ENCODE data around the gene CGAS. TPM values are rescaled to one million over a fixed set of nuclear protein-coding genes. Genes with fewer than 3 reads are reported as not detected.

Gene CGAS
- 12.7 and 14.8 TPM in 2 replicates for total RNA-seq (2014; rRNA removed; shearing (Covaris generic))
- 8.3 and 8.9 TPM in 2 replicates for polyA plus RNA-seq (2016; fragmentation: Nextera tagmentation; extraction: Ambion mirVana)
- long read RNA-seq, partial matches to known transcripts: 1 of 2 reads
- long read RNA-seq, other reads (novel, unspliced or antisense): 0 of 2 reads

DNA sequence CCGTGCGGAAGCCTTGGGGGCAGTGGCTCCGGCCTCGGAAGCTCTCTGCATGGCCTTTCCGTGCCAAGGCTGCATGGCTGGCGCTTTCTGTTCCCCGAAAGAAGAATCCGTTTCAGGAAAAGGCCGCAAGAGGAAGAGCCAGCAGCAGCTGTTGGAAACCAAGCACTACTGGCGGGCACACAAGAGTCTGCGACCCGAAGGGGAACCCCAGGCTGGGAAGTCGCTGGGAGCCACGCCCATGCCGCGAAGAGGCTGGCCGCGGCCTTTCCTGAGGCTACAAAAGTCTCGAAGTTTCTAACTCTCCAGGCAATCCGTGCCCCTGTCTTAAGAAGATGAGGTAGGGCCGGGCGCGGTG, at the start of gene CGAS:
Gene CGAS, minus strand, starts transcription at position 191 of the 355 bp plus-strand sequence. Its CDS starts 116 bp downstream, at position 75.
- Histone ChIP-seq H3F3A (replicated peaks; ENCODE audit: low read depth) (peaks cover 4% of the 10 kb centered on the region), H3K4me2 (peak within 1 kb of the TSS; percentile 88), H2AFZ (peak within 1 kb of the TSS; percentile 99)

More for the DNA sequence above, at the start of gene CGAS:
- H3K4me1 Mint-ChIP-seq: no peaks in the 10 kb centered on the region
- peak; percentile 82 for ATAC-seq
- peaks cover 13% of the 10 kb centered on the region; the same call in 2 of the 3 replicates for H3K9me3 Mint-ChIP-seq
- H3K27ac Mint-ChIP-seq: no peak within 1 kb of the TSS
- peaks cover 12% of the 10 kb centered on the region; the same call in 2 of the 3 replicates for H3K36me3 Mint-ChIP-seq (ENCODE audit: low read depth)
- H3K4me3 Mint-ChIP-seq: peak within 1 kb of the TSS; percentile 69
- TF ChIP-seq, protein P1, sequence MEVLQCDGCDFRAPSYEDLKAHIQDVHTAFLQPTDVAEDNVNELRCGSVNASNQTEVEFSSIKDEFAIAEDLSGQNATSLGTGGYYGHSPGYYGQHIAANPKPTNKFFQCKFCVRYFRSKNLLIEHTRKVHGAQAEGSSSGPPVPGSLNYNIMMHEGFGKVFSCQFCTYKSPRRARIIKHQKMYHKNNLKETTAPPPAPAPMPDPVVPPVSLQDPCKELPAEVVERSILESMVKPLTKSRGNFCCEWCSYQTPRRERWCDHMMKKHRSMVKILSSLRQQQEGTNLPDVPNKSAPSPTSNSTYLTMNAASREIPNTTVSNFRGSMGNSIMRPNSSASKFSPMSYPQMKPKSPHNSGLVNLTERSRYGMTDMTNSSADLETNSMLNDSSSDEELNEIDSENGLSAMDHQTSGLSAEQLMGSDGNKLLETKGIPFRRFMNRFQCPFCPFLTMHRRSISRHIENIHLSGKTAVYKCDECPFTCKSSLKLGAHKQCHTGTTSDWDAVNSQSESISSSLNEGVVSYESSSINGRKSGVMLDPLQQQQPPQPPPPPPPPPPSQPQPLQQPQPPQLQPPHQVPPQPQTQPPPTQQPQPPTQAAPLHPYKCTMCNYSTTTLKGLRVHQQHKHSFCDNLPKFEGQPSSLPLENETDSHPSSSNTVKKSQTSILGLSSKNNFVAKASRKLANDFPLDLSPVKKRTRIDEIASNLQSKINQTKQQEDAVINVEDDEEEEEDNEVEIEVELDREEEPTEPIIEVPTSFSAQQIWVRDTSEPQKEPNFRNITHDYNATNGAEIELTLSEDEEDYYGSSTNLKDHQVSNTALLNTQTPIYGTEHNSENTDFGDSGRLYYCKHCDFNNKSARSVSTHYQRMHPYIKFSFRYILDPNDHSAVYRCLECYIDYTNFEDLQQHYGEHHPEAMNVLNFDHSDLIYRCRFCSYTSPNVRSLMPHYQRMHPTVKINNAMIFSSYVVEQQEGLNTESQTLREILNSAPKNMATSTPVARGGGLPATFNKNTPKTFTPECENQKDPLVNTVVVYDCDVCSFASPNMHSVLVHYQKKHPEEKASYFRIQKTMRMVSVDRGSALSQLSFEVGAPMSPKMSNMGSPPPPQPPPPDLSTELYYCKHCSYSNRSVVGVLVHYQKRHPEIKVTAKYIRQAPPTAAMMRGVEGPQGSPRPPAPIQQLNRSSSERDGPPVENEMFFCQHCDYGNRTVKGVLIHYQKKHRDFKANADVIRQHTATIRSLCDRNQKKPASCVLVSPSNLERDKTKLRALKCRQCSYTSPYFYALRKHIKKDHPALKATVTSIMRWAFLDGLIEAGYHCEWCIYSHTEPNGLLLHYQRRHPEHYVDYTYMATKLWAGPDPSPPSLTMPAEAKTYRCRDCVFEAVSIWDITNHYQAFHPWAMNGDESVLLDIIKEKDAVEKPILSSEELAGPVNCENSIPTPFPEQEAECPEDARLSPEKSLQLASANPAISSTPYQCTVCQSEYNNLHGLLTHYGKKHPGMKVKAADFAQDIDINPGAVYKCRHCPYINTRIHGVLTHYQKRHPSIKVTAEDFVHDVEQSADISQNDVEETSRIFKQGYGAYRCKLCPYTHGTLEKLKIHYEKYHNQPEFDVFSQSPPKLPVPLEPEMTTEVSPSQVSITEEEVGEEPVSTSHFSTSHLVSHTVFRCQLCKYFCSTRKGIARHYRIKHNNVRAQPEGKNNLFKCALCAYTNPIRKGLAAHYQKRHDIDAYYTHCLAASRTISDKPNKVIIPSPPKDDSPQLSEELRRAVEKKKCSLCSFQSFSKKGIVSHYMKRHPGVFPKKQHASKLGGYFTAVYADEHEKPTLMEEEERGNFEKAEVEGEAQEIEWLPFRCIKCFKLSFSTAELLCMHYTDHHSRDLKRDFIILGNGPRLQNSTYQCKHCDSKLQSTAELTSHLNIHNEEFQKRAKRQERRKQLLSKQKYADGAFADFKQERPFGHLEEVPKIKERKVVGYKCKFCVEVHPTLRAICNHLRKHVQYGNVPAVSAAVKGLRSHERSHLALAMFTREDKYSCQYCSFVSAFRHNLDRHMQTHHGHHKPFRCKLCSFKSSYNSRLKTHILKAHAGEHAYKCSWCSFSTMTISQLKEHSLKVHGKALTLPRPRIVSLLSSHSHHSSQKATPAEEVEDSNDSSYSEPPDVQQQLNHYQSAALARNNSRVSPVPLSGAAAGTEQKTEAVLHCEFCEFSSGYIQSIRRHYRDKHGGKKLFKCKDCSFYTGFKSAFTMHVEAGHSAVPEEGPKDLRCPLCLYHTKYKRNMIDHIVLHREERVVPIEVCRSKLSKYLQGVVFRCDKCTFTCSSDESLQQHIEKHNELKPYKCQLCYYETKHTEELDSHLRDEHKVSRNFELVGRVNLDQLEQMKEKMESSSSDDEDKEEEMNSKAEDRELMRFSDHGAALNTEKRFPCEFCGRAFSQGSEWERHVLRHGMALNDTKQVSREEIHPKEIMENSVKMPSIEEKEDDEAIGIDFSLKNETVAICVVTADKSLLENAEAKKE (CRISPR knock-in tag; IDR thresholded peaks at IDR 0.05): no peak
- no peak for TF ChIP-seq JUNB (IDR thresholded peaks at IDR 0.05; ENCODE audit: unreplicated experiment)
- TF ChIP-seq, protein P2, sequence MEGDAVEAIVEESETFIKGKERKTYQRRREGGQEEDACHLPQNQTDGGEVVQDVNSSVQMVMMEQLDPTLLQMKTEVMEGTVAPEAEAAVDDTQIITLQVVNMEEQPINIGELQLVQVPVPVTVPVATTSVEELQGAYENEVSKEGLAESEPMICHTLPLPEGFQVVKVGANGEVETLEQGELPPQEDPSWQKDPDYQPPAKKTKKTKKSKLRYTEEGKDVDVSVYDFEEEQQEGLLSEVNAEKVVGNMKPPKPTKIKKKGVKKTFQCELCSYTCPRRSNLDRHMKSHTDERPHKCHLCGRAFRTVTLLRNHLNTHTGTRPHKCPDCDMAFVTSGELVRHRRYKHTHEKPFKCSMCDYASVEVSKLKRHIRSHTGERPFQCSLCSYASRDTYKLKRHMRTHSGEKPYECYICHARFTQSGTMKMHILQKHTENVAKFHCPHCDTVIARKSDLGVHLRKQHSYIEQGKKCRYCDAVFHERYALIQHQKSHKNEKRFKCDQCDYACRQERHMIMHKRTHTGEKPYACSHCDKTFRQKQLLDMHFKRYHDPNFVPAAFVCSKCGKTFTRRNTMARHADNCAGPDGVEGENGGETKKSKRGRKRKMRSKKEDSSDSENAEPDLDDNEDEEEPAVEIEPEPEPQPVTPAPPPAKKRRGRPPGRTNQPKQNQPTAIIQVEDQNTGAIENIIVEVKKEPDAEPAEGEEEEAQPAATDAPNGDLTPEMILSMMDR (conservative IDR thresholded peaks at IDR 0.05; ENCODE audit: low read depth in 2 of 2): no peak
- peak; percentile 71 for TF ChIP-seq POLR2AphosphoS5 (IDR thresholded peaks at IDR 0.05; ENCODE audit: low read depth)
- Histone ChIP-seq H3K27ac (ENCODE audit: low read depth) (no peak within 1 kb of the TSS), H3K9me2 (ENCODE audit: insufficient read depth) (no peaks in the 10 kb centered on the region), H3K4me3 (peak within 1 kb of the TSS; percentile 65), H4K20me1 (replicated peaks; ENCODE audit: insufficient read depth) (no peaks in the 10 kb centered on the region; the same call in 1 of the 2 replicates), H3K79me2 (replicated peaks; ENCODE audit: insufficient read depth) (peaks cover 43% of the 10 kb centered on the region), H3K27me3 (ENCODE audit: insufficient read depth) (peaks cover 25% of the 10 kb centered on the region), H3K4me1 (ENCODE audit: insufficient read depth) (no peaks in the 10 kb centered on the region), H3K36me3 (ENCODE audit: insufficient read depth) (no peaks in the 10 kb centered on the region)
- H3K27me3 Mint-ChIP-seq (ENCODE audit: insufficient read depth, low read depth, poor library complexity): peaks cover 28% of the 10 kb centered on the region
- DNase-seq (ENCODE audit: low spot score): peak; percentile 81

All from GM23338 (cell line).